ENCODE results near the gene RAPH1.
A peak's percentile ranks its signal among the peaks of the same experiment; 100 is the strongest.
"Not testable (repeated sequence)": the region's sequence is repeated elsewhere in the genome, so short reads cannot be mapped to it uniquely, and the experiment has no call there.

Gene RAPH1

GRCh38 chr2:203510256-203510940 lies 24.7 kb downstream of the RAPH1 start:
- DNase-seq (ENCODE audit: low read depth), result no peak
- no peak for TF ChIP-seq CTCF (IDR thresholded peaks at IDR 0.05; ENCODE audit: insufficient read depth, low read depth, low read length, missing control alignments)
- H3K4me3 ChIP-seq (ENCODE audit: low read depth, low read length), result no peak overlapping the region

GRCh38 chr2:203503460-203503859 lies 31.6 kb downstream of the RAPH1 start:
- DNase-seq (ENCODE audit: low read depth); H3K4me3 ChIP-seq (ENCODE audit: low read depth, low read length): not testable (repeated sequence)

GRCh38 chr2:203501873-203502272 lies 33.2 kb downstream of the RAPH1 start:
- H3K4me3 ChIP-seq (ENCODE audit: low read depth, low read length), result no peak overlapping the region
- DNase-seq (ENCODE audit: low read depth), result no peak
- no peak for TF ChIP-seq CTCF (IDR thresholded peaks at IDR 0.05; ENCODE audit: insufficient read depth, low read depth, low read length, missing control alignments)

- TF ChIP-seq CTCF (IDR thresholded peaks at IDR 0.05; ENCODE audit: insufficient read depth, low read depth, low read length, missing control alignments), result no peak
- no peak overlapping the region for H3K4me3 ChIP-seq (ENCODE audit: low read depth, low read length)
- no peak for DNase-seq (ENCODE audit: low read depth)
These were observed 34.1 kb downstream of the RAPH1 start for GRCh38 chr2:203500951-203501350.

GRCh38 chr2:203500297-203500696 lies 34.8 kb downstream of the RAPH1 start:
- no peak overlapping the region for H3K4me3 ChIP-seq (ENCODE audit: low read depth, low read length)
- no peak for DNase-seq (ENCODE audit: low read depth)
- no peak for TF ChIP-seq CTCF (IDR thresholded peaks at IDR 0.05; ENCODE audit: insufficient read depth, low read depth, low read length, missing control alignments)

GRCh38 chr2:203498161-203498560 lies 36.9 kb downstream of the RAPH1 start:
- TF ChIP-seq CTCF (IDR thresholded peaks at IDR 0.05; ENCODE audit: insufficient read depth, low read depth, low read length, missing control alignments), result no peak
- no peak overlapping the region for H3K4me3 ChIP-seq (ENCODE audit: low read depth, low read length)
- DNase-seq (ENCODE audit: low read depth), result no peak

GRCh38 chr2:203492965-203493364 lies 42.1 kb downstream of the RAPH1 start:
- TF ChIP-seq CTCF (IDR thresholded peaks at IDR 0.05; ENCODE audit: insufficient read depth, low read depth, low read length, missing control alignments), result no peak
- DNase-seq (ENCODE audit: low read depth), result peak; percentile 4
- H3K4me3 ChIP-seq (ENCODE audit: low read depth, low read length), result no peak overlapping the region

All from GM12865 (cell line).